Superior temporal gyrus (tissue), 1 donor: ENCODE results near the gene DEPDC4.
"Not testable (repeated sequence)": the region's sequence is repeated elsewhere in the genome, so short reads cannot be mapped to it uniquely, and the experiment has no call there.

Experiments
- DNase-seq: peaks from one replicate; pipeline ENCODE4 v3.0.0-alpha.2; 2016; ENCODE audit errors: extremely low spot score

Gene DEPDC4

GRCh38 chr12:100266835-100267602 is at the start of gene DEPDC4, which contains the start of gene SCYL2:
Gene DEPDC4, minus strand, starts transcription at chr12:100267079. Its CDS starts 3 bp downstream, at chr12:100267076.
Gene SCYL2, plus strand, starts transcription at chr12:100267177. Its CDS starts 15,794 bp downstream, at chr12:100282971.
- DNase-seq, result peak; percentile 98

GRCh38 chr12:100311317-100311716 is 44.4 kb upstream of the DEPDC4 start:
- no peak for DNase-seq

GRCh38 chr12:100308138-100308537 is 41.3 kb upstream of the DEPDC4 start:
- not testable (repeated sequence) for DNase-seq

GRCh38 chr12:100304334-100304733 is 37.5 kb upstream of the DEPDC4 start:
- not testable (repeated sequence) for DNase-seq

GRCh38 chr12:100303831-100304230 is 37.0 kb upstream of the DEPDC4 start:
- DNase-seq, result no peak

- no peak for DNase-seq
Measured at GRCh38 chr12:100302081-100302480, 35.2 kb upstream of the DEPDC4 start.

- no peak for DNase-seq
Measured at GRCh38 chr12:100295764-100296555, 29.1 kb upstream of the DEPDC4 start.

GRCh38 chr12:100294366-100294765 is 27.5 kb upstream of the DEPDC4 start:
- DNase-seq, result not testable (repeated sequence)

GRCh38 chr12:100293017-100293416 is 26.1 kb upstream of the DEPDC4 start:
- no peak for DNase-seq

GRCh38 chr12:100290016-100290415 is 23.1 kb upstream of the DEPDC4 start:
- no peak for DNase-seq

GRCh38 chr12:100289038-100289437 is 22.2 kb upstream of the DEPDC4 start:
- DNase-seq, result no peak

- DNase-seq, result not testable (repeated sequence)
Measured at GRCh38 chr12:100284556-100284955, 17.7 kb upstream of the DEPDC4 start.

GRCh38 chr12:100279607-100280244 is 12.8 kb upstream of the DEPDC4 start:
- DNase-seq, result no peak

- DNase-seq, result no peak
Measured at GRCh38 chr12:100279159-100279558, 12.3 kb upstream of the DEPDC4 start.

- no peak for DNase-seq
Measured at GRCh38 chr12:100274291-100274690, 7.4 kb upstream of the DEPDC4 start.

GRCh38 chr12:100273782-100274181 is 6.9 kb upstream of the DEPDC4 start:
- no peak for DNase-seq

GRCh38 chr12:100268835-100269564 is 2.1 kb upstream of the DEPDC4 start:
- no peak for DNase-seq

- DNase-seq, result no peak
Measured at GRCh38 chr12:100267603-100268281, 863 bp upstream of the DEPDC4 start.

GRCh38 chr12:100266585-100266834 is 369 bp downstream of the DEPDC4 start:
- no peak for DNase-seq

GRCh38 chr12:100265732-100266584 is 921 bp downstream of the DEPDC4 start:
- no peak for DNase-seq
